ENCODE measurements around the gene TAS2R30.

- peak in 1 of 2 donors; percentile 15 for TF ChIP-seq CTCF (conservative IDR thresholded peaks at IDR 0.05 in 1 of 2, IDR thresholded peaks at IDR 0.05 in 1 of 2; ENCODE audit: low read depth in 1 of 2, low read length in 2 of 2)
- TF ChIP-seq EZH2 (IDR thresholded peaks at IDR 0.05; ENCODE audit: low read length, missing control alignments), result no peak
These were observed 36.9 kb upstream of the TAS2R30 start, which contains the start of gene SMIM10L1 for GRCh38 chr12:11171145-11171968.
